Progenitor cell of endocrine pancreas (in vitro differentiated cells): ENCODE measurements around the gene CPSF4. TPM values are rescaled to one million over a fixed set of nuclear protein-coding genes. Genes with fewer than 3 reads are reported as not detected.

Experiments used
- DNase-seq: peaks from one replicate; pipeline ENCODE4 v3.0.0; 2021; ENCODE audit warnings: low spot score; ENCODE audit not compliant: unreplicated experiment
- H3K27ac Mint-ChIP-seq: 2 replicates; pipeline ENCODE4 v1.8.0; 2021; ENCODE audit warnings: mild to moderate bottlenecking, moderate library complexity, mixed read lengths
- H3K27me3 Mint-ChIP-seq: 2 replicates; pipeline ENCODE4 v1.8.0; 2021; ENCODE audit warnings: mixed read lengths
- H3K36me3 Mint-ChIP-seq: 2 replicates; pipeline ENCODE4 v1.8.0; 2022; ENCODE audit warnings: mixed read lengths; ENCODE audit not compliant: insufficient read depth
- H3K4me1 Mint-ChIP-seq: 2 replicates; pipeline ENCODE4 v1.8.0; 2021; ENCODE audit warnings: low read depth, mixed read lengths
- H3K4me3 Mint-ChIP-seq: 2 replicates; pipeline ENCODE4 v1.8.0; 2021; ENCODE audit warnings: low read depth, mild to moderate bottlenecking, moderate library complexity, mixed read lengths
- H3K9me3 Mint-ChIP-seq: 2 replicates; pipeline ENCODE4 v1.8.0; 2021; ENCODE audit warnings: low read depth, mixed read lengths
- total RNA-seq: library from RNA; stranded (reverse); gene quantifications from 2 replicates; pipeline ENCODE4 v1.2.1, GENCODE V29; 2021
- TF ChIP-seq, protein P1 (sequence below): fragments of 200-600 bp; sonication (generic); IDR thresholded peaks from one replicate; pipeline ENCODE4 v1.5.0; 2021; ENCODE audit warnings: antibody characterized with exemption, mild to moderate bottlenecking; ENCODE audit not compliant: unreplicated experiment

The CPSF4 gene
- total RNA-seq, 1 donor from 2014 or later = 77.4 TPM

DNA sequence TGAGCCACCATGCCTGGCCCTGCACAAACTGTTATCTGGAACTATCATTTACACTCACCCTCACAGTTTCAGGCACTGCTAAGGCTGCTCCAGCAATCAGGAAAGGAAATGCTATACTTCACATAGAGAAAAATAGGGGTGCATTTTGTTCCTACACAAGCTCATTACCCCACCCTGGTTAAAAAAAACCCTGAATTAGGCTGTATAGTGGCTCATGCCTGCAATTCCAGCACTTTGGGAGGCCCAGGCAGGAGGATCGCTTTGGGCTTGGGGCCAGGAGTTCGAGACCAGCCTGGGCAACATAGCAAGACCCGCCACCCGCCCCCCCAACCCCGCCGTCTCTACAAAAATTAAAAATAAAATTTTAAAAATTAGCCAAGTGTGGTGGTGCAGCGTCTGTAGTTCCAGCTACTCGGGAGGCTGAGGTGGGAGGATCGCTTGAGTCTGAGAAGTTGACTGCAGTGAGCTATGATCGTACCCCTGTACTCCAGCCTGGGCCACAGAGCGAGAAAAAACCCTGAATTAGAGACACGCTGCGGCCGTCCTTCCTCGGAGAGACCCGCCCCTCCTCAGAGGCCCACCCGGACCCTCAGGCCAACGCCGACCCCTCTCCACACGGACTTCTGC, 684 bp upstream of the CPSF4 start:
- Mint-ChIP-seq H3K36me3 (peaks cover 8% of the 10 kb centered on the region), H3K27me3 (no peaks in the 10 kb centered on the region), H3K27ac (peak overlapping the region; percentile 98), H3K4me1 (peaks cover 15% of the 10 kb centered on the region), H3K9me3 (no peaks in the 10 kb centered on the region), H3K4me3 (peak overlapping the region; percentile 98)
- DNase-seq = no peak
- TF ChIP-seq, protein P1, sequence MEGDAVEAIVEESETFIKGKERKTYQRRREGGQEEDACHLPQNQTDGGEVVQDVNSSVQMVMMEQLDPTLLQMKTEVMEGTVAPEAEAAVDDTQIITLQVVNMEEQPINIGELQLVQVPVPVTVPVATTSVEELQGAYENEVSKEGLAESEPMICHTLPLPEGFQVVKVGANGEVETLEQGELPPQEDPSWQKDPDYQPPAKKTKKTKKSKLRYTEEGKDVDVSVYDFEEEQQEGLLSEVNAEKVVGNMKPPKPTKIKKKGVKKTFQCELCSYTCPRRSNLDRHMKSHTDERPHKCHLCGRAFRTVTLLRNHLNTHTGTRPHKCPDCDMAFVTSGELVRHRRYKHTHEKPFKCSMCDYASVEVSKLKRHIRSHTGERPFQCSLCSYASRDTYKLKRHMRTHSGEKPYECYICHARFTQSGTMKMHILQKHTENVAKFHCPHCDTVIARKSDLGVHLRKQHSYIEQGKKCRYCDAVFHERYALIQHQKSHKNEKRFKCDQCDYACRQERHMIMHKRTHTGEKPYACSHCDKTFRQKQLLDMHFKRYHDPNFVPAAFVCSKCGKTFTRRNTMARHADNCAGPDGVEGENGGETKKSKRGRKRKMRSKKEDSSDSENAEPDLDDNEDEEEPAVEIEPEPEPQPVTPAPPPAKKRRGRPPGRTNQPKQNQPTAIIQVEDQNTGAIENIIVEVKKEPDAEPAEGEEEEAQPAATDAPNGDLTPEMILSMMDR = no peak

DNA sequence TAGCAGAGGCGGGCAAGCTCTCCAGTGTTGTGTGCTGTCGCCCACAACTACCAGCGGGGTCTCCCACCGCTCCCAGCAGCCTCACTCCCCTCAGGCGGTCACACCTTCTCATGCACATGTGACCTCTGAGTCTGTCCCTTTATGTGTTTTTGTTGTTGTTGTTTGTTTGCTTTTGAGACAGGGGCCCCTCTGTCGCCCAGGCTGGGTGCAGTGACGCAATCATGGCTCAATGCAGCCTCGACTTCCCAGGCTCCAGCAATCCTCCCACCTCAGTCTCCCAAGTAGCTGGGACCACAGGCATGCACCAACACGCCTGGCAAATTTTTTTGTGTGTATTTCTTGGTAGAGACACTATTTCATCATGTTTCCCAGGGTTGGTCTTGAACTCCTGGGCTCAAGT, 1.5 kb downstream of the CPSF4 start:
- Mint-ChIP-seq H3K27me3 (no peaks in the 10 kb centered on the region), H3K36me3 (peaks cover 10% of the 10 kb centered on the region), H3K9me3 (no peaks in the 10 kb centered on the region), H3K27ac (no peak overlapping the region), H3K4me1 (peaks cover 11% of the 10 kb centered on the region), H3K4me3 (peak overlapping the region; percentile 98)
- TF ChIP-seq, protein P1 = no peak
- no peak for DNase-seq

DNA sequence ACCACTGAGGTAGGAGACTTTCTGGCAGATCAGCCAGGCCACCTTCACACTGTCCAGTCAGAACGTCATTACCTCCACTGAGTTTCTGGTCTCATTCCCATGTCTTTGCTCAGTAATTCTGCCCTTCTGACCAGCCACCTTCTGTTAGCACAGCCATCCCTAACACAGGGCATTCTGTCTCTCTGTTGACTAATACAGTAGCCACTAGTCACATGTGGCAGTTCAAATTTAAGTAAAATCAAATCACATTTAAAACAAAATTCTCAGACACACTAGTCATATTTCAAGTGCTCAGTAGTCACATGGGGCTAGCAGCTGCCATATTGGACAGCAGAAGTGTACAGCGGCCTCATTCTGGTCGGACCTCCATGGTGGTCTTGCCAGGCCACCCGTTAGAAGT, 7.4 kb downstream of the CPSF4 start:
- no peak for DNase-seq
- Mint-ChIP-seq H3K4me3 (no peak overlapping the region), H3K4me1 (peaks cover 1% of the 10 kb centered on the region), H3K36me3 (peaks cover 23% of the 10 kb centered on the region), H3K27ac (no peak overlapping the region), H3K27me3 (no peaks in the 10 kb centered on the region), H3K9me3 (no peaks in the 10 kb centered on the region)
- TF ChIP-seq, protein P1 = no peak

DNA sequence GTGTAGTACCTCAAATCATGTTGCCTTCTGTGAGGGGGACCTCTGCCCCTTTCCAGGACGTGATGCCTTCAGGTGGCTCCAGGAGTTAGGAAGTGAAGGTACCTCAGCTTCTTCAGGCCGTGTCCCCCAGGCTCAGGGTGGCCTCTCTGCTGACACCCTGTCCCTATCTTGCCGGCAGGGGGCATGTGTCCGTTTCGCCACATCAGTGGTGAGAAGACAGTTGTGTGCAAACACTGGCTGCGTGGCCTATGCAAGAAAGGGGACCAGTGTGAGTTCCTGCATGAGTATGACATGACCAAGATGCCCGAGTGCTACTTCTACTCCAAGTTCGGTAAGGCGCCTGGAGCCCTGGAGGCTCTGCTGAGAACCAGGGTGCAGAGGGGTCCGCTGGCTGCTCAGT, 9.2 kb downstream of the CPSF4 start:
- TF ChIP-seq, protein P1 = peak; percentile 22
- H3K27me3 Mint-ChIP-seq = no peaks in the 10 kb centered on the region
- H3K27ac Mint-ChIP-seq = no peak overlapping the region
- H3K4me1 Mint-ChIP-seq = no peaks in the 10 kb centered on the region
- H3K36me3 Mint-ChIP-seq = peaks cover 23% of the 10 kb centered on the region
- H3K9me3 Mint-ChIP-seq = no peaks in the 10 kb centered on the region
- DNase-seq = no peak
- H3K4me3 Mint-ChIP-seq = no peak overlapping the region

DNA sequence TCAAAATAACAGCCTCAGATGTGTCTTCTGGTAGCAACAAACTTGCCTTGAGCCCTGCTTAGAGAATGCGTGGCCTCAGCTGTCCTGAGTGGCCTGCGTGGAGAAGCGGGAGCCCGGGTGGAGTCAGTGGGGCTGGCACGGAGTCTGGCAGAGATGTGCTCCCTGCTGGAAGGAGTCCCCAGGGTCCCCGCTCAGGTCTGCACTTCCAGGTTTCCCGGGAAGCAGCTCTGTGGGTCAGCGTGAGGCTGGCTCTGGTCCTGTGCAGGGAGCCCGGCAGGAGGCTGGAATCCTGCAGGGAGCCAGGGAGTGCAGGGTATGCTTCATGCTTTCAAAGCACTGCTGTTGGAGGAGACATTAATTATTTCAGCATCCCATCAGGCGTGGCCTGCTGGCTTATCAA, 10.1 kb downstream of the CPSF4 start:
- H3K4me1 Mint-ChIP-seq = no peaks in the 10 kb centered on the region
- no peaks in the 10 kb centered on the region for H3K27me3 Mint-ChIP-seq
- TF ChIP-seq, protein P1 = no peak
- H3K36me3 Mint-ChIP-seq = peaks cover 23% of the 10 kb centered on the region
- H3K9me3 Mint-ChIP-seq = no peaks in the 10 kb centered on the region
- H3K4me3 Mint-ChIP-seq = no peak overlapping the region
- no peak for DNase-seq
- no peak overlapping the region for H3K27ac Mint-ChIP-seq
